VCaP (cell line): Measurements from ENCODE around the gene RIN3.

Source experiments
- H3K27ac ChIP-seq: fragments of 450-650 bp; 2 replicates; pipeline ENCODE4 v1.5.1; 2017
- TF ChIP-seq, protein P1 (sequence below): fragments of 450-650 bp; conservative IDR thresholded peaks from 2 replicates; pipeline ENCODE4 v1.5.1; 2017; ENCODE audit warnings: mild to moderate bottlenecking, moderate library complexity

RIN3 gene

DNA sequence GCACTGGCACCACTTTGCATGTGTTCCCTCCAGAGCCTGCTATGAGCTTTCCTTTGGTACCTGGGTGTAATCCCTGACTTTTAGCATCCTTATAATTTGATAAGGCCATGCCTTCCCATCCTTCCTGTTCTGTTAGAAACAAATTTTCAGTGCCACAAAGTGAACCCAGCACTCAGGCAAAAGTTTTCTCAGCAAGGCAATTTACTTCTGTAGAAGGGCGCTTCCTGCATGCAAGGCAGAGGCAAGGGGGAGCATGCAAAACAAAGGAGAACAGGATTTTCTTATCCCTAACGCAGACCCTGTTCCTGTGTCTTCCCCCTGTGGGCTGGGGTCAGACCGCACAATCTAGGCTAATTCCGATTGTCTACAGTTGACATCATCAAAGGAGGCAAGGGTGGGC, 108.7 kb downstream of the RIN3 start:
- TF ChIP-seq, protein P1, sequence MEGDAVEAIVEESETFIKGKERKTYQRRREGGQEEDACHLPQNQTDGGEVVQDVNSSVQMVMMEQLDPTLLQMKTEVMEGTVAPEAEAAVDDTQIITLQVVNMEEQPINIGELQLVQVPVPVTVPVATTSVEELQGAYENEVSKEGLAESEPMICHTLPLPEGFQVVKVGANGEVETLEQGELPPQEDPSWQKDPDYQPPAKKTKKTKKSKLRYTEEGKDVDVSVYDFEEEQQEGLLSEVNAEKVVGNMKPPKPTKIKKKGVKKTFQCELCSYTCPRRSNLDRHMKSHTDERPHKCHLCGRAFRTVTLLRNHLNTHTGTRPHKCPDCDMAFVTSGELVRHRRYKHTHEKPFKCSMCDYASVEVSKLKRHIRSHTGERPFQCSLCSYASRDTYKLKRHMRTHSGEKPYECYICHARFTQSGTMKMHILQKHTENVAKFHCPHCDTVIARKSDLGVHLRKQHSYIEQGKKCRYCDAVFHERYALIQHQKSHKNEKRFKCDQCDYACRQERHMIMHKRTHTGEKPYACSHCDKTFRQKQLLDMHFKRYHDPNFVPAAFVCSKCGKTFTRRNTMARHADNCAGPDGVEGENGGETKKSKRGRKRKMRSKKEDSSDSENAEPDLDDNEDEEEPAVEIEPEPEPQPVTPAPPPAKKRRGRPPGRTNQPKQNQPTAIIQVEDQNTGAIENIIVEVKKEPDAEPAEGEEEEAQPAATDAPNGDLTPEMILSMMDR: no peak
- no peak overlapping the region for H3K27ac ChIP-seq

DNA sequence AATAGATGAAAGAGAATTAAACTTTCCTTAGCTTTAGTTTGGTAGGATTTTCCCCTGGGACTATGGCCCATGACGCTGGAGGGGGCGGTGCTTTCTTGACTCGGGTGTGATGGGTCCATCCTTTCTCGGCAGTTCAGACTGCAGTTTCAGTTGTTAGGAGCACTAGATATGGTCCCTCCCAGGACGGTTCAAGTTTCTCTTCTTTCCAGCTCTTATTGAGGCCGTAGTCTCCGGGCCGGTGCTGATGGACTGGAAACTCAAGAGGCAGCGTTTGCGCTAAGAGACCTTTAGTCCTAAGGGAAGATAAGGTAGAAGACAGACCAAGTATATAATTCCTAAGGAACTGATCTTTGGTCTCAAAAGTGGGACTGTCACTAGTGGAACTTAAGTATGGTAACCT, 111.2 kb downstream of the RIN3 start:
- TF ChIP-seq, protein P1: no peak
- no peak overlapping the region for H3K27ac ChIP-seq

DNA sequence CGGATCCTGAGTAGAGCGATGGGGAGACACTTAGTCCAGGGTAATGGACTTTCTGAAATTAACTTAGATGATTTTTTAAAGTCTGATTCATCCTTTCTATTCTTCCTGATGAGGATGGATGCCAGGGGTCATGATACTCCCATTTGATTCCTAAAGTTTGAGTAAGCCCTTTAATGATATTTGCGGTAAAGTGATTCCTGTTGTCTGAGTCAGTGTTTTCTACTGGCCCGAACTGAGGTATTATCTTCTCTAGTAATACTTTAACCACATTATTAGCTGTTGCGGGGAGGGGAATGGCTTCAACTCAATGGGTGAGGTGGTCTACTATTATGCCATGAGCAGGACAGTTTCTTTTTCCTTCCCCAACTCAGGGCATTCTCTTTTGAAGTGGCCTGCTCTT, 111.6 kb downstream of the RIN3 start:
- TF ChIP-seq, protein P1: no peak
- H3K27ac ChIP-seq: no peak overlapping the region

DNA sequence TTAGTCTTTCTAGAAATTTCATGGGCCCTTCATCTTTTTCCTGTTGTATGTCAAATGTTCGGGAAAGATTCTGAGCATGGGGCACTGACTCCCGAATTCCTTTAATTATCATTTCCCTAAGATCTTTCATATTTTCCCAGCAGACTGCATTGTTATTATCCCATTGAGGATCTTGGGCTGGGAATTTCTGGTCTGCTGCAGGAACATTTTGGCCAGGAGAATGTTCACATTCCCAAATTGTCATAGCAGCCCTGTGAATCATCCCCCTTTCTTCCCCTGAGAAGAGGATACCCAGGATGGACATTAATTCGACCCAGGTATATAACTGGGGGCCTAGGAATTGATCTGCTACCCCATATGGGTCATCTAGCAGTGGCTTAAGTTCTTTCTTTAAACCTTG, 112.5 kb downstream of the RIN3 start:
- no peak overlapping the region for H3K27ac ChIP-seq

DNA sequence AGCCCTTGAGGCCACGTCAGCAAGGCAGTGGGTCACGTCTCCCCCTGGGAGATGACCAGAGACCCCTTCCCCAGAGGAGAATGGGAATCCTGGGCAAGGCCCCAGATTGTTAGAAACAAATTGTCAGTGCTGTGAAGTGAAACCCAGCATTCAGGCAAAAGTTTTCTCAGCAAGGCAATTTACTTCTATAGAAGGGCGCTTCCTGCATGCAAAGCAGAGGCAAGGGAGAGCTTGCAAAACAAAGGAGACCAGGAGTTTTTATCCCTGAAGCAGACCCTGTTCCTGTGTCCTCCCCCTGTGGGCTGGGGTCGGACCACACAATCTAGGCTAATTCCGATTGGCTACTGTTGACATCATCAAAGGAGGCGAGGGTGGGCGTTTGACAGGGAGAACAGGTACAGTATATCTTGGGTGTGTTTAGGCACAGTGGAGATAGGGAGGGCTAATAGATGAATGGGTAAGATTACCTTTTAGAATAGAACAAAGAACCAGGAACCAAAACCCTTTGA, 114.2 kb downstream of the RIN3 start:
- TF ChIP-seq, protein P1: no peak
- H3K27ac ChIP-seq: no peak overlapping the region

More for the DNA sequence above, 112.5 kb downstream of the RIN3 start:
- TF ChIP-seq, protein P1: no peak

DNA sequence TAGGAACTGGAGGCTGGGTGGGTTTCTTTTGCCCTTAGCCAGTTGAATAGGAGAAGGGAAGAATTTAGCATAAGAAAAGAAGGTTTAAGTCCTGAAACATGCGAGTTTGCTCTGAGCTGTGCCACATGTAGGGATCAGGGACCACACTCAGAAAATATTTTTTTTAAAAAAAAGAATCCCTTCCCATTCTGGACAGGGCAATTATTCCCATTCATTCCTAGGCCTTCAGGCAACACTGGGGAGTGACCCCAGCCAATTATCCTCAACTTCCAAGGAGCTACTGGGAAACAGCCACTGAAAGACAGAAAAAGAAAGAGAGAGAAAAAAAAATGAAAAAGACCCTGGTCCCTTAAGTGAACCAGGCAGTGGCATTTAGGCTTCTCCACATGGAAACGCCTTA, 115.1 kb downstream of the RIN3 start:
- TF ChIP-seq, protein P1: no peak
- no peak overlapping the region for H3K27ac ChIP-seq

DNA sequence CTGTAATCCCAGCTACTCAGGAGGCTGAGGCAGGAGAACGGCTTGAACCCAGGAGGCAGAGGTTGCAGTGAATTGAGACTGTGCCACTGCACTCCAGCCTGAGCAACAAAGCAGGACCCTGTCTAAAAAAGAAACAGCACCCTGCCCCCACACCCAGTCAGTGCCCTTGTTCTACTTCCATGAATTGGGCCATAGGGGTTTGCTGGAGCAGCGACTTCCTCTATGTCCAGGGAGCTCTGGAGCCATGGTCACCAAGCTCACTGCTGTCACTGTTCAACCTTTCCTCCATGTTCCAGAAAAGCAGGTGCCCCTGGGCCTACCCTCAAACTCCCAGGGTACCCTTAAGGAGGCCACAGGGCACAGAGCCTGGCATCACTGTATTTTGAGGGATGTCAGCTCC, 116.8 kb downstream of the RIN3 start:
- TF ChIP-seq, protein P1: no peak
- no peak overlapping the region for H3K27ac ChIP-seq

DNA sequence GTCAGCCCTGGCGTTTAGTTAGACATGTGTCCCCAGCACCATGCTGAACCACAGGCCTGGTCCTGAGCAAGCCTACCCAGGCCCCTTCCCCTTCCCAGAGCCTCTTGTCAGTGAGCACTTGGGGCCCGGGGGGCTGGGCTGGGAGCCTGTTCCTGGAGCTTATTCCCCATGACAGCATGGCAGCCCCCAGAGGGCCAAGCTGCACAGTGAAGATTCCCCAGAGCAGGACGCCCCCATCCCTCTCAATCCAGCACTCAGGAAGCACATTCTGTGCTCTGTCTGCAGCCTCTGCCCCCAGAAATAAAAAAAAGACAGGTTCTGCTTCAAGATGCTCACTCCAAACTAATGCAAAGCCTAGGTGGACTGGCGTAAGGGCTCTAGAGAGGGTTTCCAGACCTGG, 117.5 kb downstream of the RIN3 start:
- H3K27ac ChIP-seq: no peak overlapping the region
- TF ChIP-seq, protein P1: no peak
